Ecto neural progenitor cell (in vitro differentiated cells): ENCODE measurements around the gene B4GALT6.
A peak's percentile ranks its signal among the peaks of the same experiment; 100 is the strongest.
"Not testable (repeated sequence)": the region's sequence is repeated elsewhere in the genome, so short reads cannot be mapped to it uniquely, and the experiment has no call there.

Experiments used
- DNase-seq: peaks from one replicate; pipeline ENCODE4 v3.0.0-alpha.2; 2018; ENCODE audit warnings: low spot score

Gene B4GALT6, protein sequence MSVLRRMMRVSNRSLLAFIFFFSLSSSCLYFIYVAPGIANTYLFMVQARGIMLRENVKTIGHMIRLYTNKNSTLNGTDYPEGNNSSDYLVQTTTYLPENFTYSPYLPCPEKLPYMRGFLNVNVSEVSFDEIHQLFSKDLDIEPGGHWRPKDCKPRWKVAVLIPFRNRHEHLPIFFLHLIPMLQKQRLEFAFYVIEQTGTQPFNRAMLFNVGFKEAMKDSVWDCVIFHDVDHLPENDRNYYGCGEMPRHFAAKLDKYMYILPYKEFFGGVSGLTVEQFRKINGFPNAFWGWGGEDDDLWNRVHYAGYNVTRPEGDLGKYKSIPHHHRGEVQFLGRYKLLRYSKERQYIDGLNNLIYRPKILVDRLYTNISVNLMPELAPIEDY

GRCh38 chr18:31684279-31685096 is at the start of gene B4GALT6:
Gene B4GALT6, minus strand, starts transcription at chr18:31684581. Its CDS starts 155 bp downstream, at chr18:31684426.
- DNase-seq = peak; percentile 81

DNA sequence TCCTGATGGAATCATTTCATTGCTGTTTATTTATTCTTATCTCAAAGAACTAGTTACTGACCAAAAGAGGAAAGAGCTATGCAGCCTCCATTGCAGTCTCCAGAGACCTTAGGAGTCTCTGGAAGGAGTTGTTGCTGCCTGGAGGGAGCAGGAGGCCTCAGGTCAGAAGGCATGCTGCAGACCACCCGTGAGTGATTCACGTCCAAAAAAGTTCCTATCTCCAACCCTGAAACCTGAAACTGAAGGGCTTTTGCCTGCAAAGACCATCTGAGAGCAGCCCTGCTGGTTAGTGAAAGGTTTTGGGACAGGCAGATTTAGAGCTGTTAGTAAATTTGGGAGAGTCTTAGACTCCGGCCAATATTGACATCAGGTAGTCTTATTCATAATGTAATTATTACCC is 47.2 kb upstream of the B4GALT6 start:
- no peak for DNase-seq

- DNase-seq = not testable (repeated sequence)
Observed at GRCh38 chr18:31729196-31729595, 44.8 kb upstream of the B4GALT6 start.

GRCh38 chr18:31723990-31724711 is 39.8 kb upstream of the B4GALT6 start:
- DNase-seq = no peak

DNA sequence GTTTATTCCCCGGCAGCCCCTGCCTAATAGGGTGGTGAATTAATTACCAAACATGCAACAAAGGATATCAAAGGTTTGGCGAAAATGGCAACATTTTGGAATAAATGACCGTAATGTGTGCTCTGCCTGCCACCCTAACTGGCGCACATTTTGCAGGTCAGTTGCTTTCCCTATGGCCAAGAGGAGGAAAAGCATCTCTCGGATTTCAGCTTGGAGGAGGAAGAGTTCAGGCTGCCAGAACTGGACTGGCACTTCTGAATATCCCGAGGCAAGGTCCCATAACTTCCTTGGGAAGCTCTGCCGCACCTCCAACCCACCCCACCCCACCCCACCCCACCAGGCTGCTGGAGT is 39.2 kb upstream of the B4GALT6 start:
- no peak for DNase-seq

DNA sequence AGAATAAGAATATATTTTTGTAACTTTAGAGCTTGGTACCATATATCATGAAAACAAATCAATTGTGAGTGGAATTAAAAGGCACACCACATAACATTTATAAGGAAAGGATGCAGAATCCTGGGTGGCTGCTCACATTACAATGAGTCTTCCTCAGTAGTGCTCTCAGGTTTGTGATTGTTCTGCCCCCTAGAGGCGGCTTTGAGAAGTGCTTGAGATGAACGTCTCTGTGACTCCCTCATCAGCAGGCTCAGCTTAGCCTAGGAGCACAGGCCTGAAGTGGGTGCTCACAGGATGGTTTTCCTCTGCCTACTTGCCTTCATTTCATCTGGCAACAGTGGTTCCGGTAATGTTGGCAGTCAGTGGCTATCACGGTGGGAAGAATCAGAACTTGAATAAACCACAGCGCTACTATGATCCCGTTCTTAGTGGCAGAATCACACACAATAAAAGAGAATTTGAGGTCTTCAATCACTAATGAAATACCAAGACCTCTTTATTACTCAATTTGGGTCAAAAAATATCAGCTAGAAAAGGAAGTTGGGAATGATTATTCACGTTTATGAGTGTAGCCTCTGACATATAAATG is 38.1 kb upstream of the B4GALT6 start:
- peak; percentile 77 for DNase-seq

- DNase-seq = no peak
Observed at GRCh38 chr18:31721601-31722000, 37.2 kb upstream of the B4GALT6 start.

DNA sequence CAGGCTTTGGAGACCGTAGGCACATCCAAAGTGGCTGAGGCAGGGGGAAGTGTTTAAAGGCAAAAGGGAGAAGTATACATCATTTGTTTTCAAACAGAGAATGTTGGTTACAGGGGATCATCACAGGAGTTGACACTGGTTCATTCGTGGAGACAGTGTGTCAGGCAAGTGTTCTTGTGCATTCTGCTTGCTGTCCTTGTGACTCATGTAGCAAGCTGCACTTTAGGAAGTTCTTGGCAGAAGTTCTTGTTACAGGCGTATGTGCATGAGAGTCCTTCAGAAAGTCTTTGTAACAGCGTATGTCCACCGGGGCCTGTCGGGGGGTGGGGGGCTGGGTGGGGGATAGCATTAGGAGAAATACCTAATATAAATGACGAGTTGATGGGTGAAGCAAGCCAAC is 36.5 kb upstream of the B4GALT6 start:
- DNase-seq = no peak

DNA sequence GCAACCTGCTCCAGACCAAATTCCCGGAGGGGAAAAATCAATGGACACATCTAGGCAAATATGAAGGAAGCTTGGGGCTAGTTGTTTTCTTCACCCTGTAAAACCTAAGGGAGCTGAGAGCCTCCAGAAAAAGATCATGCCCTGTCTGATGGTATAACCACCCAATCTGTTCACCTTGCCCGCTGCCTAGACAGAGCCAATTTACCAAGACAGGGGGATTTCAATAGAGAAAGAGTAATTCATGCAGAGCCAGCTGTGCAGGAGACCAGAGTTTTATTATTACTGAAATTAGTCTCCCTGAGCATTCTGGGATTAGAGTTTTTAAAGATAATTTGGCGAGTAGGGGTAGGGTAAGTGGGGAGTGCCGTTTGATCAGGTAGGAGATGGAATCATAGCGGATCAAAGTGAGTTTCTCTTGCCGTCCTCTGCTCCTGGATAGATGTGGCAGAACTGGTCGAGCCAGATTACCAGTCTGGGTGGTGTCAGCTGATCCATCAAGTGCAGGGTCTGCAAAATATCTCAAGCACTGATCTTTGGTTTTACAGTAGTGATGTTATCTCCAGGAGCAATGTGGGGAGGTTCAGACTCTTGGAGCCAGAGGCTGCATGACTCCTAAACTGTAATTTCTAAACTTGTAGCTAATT is 35.1 kb upstream of the B4GALT6 start:
- DNase-seq = no peak

- no peak for DNase-seq
Observed at GRCh38 chr18:31718386-31718785, 34.0 kb upstream of the B4GALT6 start.

- DNase-seq = no peak
Observed at GRCh38 chr18:31716362-31716761, 32.0 kb upstream of the B4GALT6 start.

GRCh38 chr18:31711365-31712172 is 27.2 kb upstream of the B4GALT6 start:
- no peak for DNase-seq

DNA sequence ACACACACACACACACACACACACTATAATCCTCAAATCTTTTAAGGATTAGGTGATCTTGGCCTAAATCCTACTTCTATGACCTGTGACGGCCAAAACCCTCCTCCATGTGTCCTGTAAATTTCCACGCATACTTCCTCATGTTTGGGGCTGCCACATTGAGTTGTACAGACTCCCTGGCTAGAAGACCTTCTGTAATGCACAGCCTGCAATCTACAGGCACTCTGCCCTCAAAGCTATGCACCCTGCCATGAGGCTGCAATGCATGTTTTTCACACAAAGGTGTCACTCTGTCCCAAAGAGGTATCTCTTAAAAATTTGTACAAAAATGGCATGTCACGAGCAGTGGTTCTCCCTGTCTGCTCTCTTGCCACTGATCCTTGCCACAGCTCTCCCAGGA is 26.4 kb upstream of the B4GALT6 start:
- no peak for DNase-seq

DNA sequence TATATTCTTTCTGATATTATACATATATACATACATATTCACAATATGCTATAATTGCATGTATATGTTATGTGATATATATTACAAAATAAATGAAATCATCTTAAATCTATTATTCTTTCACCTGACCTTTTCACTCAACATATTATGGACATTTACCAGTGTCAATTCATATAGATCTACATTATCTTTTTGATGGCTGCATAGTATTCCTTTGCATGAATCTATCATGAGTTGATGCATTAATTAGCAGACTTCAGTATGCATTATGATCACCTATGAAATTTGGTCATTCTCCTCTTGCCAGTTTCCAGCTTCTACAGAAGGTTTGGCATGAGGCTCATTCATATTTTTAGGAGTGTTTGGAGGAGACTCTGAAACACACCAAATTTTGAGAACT is 23.4 kb upstream of the B4GALT6 start:
- no peak for DNase-seq

DNA sequence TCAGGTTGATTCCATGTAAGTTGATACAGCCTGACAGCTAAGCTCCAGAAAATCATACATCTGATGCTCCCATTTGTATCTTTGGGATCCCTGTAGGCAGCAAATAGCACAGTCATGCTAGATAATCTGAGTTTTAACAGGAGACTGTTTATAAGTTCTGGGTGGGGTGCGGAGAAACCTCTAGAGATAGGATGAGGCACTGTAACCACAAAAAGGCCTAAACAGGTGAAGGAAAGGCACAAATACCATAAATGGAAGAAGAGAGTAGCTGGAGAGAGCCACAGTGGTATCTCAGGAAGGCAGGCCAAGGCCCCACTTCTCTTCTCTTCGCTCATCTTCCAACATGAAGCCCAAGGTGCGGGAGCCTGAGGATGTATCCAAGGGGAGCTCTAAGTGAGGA is 18.1 kb upstream of the B4GALT6 start:
- DNase-seq = no peak

- no peak for DNase-seq
Observed at GRCh38 chr18:31701744-31702143, 17.4 kb upstream of the B4GALT6 start.

DNA sequence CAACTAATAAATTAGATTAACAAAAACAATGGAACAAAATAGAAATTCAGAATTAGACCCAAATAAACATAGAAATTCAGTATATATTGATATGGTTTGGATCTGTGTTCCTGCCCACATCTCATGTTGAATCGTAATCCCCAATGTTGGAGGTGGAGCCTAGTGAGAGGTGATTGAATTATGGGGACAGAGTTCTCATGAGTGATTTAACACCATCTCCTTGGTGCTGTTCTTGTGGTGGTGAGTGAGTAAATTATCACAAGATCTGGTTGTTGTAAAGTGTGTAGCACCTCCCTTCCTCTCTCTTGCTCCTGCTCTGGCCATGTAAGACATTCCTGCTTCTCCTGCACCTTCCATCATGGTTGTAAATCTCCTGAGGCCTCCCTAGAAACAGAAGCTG is 16.6 kb upstream of the B4GALT6 start:
- no peak for DNase-seq

DNA sequence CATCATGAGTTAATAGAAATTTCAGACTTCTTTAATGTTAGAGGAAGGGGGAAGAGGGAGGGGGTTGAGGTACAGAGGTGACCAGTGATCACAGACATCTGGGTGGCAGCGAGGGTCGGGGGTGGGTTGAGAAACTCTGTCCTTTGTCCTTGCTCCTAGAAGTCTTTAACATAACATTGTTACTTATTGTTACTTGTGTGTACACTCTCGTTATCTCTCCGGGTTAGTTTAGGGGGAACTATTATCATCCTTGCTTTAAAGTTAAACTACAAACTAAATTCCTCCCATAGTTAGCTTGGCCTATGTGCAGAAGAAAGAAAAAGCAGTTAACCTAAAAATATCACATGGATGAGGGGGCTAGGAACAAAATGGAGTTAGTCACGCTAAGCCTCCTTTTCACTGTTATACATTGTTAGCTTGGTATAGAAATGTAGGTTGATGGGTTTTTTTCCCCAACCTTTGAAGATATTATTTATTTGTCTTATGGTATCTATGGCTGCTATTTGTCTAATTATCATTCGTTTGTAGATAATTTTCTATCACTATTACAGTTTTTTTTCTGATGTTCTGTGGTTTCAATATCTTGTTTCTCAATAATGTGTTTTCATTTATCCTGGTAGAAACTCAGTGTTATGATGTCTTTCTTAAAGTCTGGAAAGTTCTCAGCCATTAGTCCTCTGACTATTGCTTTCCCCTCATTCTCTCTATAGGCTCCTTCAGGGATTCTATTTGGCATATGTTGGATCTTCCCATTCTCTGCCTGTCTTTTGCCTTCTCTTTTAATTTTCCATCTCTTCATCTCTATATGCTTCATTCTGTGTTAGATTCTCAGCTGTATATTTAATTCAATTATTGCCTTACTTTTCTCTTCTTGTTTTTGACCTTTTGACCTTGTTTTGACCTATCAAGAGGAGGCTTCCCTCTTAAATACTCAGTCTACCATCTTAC is 13.2 kb upstream of the B4GALT6 start:
- no peak for DNase-seq

DNA sequence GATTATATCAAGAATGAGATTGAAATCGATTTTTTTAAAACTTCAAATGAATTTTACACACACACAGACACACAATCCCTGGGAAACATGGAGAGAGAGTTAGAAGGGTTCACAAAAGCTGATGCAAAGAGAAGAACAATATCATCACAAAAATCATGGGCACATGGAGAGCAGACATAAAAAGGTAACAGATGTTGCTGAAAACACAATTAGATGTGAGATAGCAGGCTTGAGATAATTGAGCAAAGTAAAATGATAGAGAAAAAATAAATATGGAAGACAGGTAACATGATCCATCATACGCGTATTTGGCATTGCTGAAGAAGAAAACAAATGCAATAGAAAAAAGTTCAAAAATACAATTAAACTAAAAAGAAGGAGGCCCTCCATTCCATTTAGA is 11.6 kb upstream of the B4GALT6 start:
- DNase-seq = no peak

GRCh38 chr18:31694297-31694696 is 9.9 kb upstream of the B4GALT6 start:
- DNase-seq = no peak
